NT2/D1 (cell line): ENCODE data around the gene TBCD.

Experiments
- SUZ12 ChIP-seq: IDR thresholded peaks from 2 replicates; pipeline ENCODE4 v1.6.1; 2011; ENCODE audit not compliant: insufficient read length, insufficient read depth; ENCODE audit errors: extremely low read depth
- YY1 ChIP-seq: IDR thresholded peaks from 2 replicates; pipeline ENCODE4 v1.6.1; 2011; ENCODE audit not compliant: insufficient read length, insufficient read depth

DNA sequence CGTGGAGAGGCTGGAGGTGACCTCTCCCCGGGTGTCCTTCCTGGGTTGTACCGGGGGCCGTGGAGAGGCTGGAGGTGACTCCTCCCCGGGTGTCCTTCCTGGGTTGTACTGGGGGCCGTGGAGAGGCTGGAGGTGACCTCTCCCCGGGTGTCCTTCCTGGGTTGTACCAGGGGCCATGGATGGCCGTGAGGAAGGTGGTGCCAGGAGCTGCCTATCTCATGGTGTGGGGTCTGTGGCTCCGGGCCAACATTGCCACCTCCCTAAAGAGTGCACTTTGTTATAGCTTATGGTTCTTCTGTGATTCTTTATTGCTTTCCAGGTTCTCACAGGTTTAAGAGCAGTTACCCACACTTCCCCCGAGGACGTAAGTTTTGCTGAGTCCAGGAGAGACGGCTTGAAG, 174.2 kb downstream of the TBCD start:
- TF ChIP-seq YY1, result no peak
- TF ChIP-seq SUZ12, result no peak
